ENCODE data around the gene CEP131.
A peak's percentile ranks its signal among the peaks of the same experiment; 100 is the strongest.

CEP131 gene

GRCh38 chr17:81239714-81240555, 17.2 kb upstream of the CEP131 start:
- DNase-seq, result peak in 4 of 51 donors; percentile 37 to 59 (median 55)

GRCh38 chr17:81238815-81239713, 16.3 kb upstream of the CEP131 start, which contains the start of the genes NDUFAF8 and TEPSIN:
Gene NDUFAF8, plus strand, starts transcription at chr17:81239318. Its CDS starts 46 bp downstream, at chr17:81239364.
Gene TEPSIN, minus strand, starts transcription at chr17:81239055. Its CDS starts 22 bp downstream, at chr17:81239033.
- peak; percentile 69 to 99 (median 96) for DNase-seq

GRCh38 chr17:81238490-81238814, 15.7 kb upstream of the CEP131 start:
- DNase-seq, result no peak

- DNase-seq, result no peak
These were observed 15.1 kb upstream of the CEP131 start for GRCh38 chr17:81237591-81238489.

GRCh38 chr17:81236784-81237183, 14.0 kb upstream of the CEP131 start:
- DNase-seq, result no peak

- no peak for DNase-seq
These were observed 13.3 kb upstream of the CEP131 start for GRCh38 chr17:81235822-81236740.

GRCh38 chr17:81234940-81235821, 12.4 kb upstream of the CEP131 start:
- DNase-seq, result no peak

- DNase-seq, result no peak
These were observed 11.7 kb upstream of the CEP131 start for GRCh38 chr17:81234506-81234855.

GRCh38 chr17:81233811-81234505, 11.2 kb upstream of the CEP131 start:
- DNase-seq, result no peak

- DNase-seq, result no peak
These were observed 10.6 kb upstream of the CEP131 start for GRCh38 chr17:81233316-81233715.

GRCh38 chr17:81232616-81233241, 10.0 kb upstream of the CEP131 start:
- no peak for DNase-seq

GRCh38 chr17:81231766-81232581, 9.2 kb upstream of the CEP131 start:
- no peak for DNase-seq

GRCh38 chr17:81231121-81231645, 8.4 kb upstream of the CEP131 start:
- DNase-seq, result no peak

- DNase-seq, result no peak
These were observed 7.5 kb upstream of the CEP131 start for GRCh38 chr17:81230043-81230820.

GRCh38 chr17:81229666-81229920, 6.8 kb upstream of the CEP131 start:
- no peak for DNase-seq
